ENCODE data around the gene HSDL2.
"Not testable (repeated sequence)": the region's sequence is repeated elsewhere in the genome, so short reads cannot be mapped to it uniquely, and the experiment has no call there.

HSDL2 gene

DNA sequence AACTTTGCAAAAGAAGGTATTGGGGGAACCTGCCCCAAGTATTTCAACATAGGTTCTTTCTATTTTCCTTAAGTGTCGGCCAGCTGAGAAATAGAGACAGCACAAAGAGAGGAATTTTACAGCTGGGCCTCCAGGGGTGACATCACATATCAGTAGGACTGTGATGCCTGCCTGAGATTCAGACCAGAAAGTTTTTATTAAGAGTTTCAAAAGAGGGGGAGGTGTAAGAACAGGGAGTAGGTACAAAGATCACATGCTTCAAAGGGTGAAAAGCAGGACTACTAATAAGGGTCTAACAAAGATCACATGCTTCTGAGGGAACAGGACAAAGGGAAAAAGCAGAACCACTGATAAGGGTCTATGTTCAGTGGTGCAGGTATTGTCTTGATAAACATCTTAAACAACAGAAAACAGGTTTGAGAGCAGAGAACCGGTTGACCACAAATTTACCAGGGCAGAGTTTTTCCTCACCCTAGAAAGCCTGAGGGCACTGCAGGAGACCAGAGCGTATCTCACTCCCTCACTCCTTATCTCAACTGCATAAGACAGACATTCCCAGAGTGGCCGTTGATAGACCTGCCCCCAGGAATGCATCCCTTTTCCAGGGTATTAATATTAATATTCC, 12.1 kb downstream of the HSDL2 start:
- in situ Hi-C loops (cut with MboI; ENCODE audit: low sequenced_read_pairs), result not testable (repeated sequence)

DNA sequence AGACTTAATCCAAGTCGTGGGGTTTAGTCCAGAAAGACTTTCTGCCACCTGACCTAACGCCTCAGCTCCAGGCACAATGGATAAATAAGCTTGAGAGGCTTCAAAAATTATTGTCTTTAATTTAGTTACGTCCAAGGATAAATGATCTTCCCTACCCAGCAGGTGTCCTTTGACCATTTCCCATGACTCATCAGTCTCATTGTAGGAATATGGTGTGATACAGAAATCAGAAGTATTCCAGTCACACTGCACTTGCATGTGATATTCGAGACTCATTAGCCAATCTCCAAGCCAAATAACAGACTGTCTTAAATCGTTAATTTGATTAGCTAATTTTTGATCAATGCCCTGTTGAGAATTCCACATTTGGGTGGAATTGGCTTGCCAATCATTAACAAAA, 13.2 kb downstream of the HSDL2 start:
- in situ Hi-C loops (cut with MboI; ENCODE audit: low sequenced_read_pairs), result not testable (repeated sequence)

DNA sequence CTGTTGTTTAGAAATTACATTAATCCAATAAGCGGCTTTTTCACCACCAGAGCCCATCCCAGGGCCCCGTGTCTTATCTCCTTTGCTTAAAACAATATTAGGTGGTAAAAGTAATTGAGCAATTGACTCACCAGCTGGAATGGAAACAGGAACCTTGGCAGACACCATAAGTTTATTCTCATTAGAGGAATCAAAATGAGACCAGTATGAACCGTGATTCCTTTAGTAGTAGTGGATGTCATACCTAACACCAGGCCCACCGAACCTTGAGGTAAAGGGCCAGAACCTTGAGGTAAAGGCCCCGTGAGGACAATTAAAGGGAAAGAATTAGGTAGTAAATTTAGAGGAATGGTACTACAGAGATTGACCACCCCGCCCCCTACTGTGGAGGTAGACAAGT, 16.5 kb downstream of the HSDL2 start:
- in situ Hi-C loops (cut with MboI; ENCODE audit: low sequenced_read_pairs), result no loop called here

DNA sequence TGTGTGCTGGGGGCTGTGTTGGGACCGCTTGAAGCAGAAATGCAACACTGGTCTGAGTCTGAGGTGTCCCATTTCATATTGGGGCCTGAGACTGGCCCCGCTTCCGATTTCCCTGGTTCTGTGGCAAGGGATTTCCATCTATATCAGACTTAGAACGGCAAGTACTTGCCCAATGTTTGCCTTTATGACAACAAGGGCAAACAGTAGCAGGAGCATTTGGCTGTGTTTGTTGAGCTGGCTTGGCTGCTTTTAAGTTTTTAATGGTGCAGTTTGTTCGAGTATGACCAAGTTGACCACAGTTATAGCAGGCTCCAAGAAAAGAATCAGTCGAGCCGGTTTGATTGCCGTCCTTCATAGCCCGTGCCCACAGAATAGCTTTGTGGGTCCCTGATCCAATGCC, 17.0 kb downstream of the HSDL2 start:
- in situ Hi-C loops (cut with MboI; ENCODE audit: low sequenced_read_pairs), result no loop called here

DNA sequence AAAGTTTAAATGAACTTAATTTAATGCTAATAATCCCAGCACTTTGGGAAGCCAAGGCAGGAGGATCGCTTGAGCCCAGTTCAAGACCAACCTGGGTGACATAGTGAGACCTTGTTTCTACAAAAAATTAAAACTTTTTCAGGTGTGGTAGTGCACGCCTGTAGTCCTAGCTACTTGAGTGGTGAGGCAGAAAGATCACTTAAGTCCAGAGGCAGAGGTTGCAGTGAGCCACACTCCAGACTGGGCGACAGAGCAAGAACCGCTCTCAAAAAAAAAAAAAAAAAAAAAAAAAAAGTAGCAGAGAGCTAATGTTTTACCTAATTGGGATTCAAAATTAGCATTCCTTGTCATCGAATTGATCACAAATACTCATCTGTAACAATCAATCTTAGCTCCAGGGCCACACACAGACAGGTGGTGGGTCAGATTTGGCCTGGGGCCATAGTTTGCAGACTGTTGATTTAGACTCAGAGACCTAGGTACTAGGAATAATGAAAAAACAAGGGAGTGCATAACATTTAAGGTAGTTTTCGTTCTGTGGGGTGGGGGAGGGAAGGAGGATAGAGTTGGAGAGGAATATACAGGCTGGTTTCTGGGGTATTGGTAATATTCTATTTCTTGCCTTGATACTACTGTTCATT, 21.4 kb downstream of the HSDL2 start:
- in situ Hi-C loops (cut with MboI; ENCODE audit: low sequenced_read_pairs), result no loop called here

DNA sequence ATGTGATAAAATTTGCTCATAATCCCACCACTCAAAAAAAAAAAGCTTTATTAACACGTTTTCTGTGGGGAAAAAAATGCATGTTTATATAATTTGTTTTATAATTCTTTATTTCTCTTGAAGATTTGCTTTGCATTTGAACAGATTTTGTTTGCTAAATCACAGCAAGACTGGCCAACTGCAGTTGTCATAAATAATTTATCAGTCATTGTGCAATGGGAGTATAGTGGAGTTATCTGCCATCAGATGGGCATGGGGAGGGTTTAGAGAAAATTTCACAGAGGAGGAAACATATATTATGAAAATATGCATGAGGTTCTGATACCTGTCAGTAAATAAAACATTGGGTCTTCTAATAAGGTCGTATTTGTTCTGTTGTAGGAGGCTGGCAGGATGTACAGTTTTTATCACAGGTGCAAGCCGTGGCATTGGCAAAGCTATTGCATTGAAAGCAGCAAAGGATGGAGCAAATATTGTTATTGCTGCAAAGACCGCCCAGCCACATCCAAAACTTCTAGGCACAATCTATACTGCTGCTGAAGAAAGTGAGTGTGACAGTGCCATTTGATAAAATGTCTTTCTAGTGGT, 23.8 kb downstream of the HSDL2 start:
- in situ Hi-C loops (cut with MboI; ENCODE audit: low sequenced_read_pairs), result no loop called here

DNA sequence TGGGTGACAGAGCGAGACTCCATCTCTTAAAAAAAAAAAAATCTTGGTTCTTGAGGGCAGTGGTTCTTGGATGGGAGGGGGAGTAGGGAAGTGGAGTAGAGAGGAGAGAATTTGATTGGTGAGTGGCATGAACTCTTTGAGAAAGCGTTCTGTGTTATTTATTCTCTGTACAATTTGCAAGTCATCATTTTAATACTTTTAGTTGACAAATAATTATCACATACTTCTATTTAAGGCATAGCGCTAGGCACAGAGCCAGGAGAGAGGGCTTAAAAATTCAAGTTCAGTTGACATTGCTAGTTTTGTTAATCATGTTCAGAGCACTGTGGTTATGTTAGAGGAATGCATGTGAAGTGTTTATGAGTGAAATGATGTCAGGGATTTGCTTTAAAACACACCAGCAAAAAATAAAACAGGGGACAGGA, 24.6 kb downstream of the HSDL2 start:
- in situ Hi-C loops (cut with MboI; ENCODE audit: low sequenced_read_pairs), result no loop called here

DNA sequence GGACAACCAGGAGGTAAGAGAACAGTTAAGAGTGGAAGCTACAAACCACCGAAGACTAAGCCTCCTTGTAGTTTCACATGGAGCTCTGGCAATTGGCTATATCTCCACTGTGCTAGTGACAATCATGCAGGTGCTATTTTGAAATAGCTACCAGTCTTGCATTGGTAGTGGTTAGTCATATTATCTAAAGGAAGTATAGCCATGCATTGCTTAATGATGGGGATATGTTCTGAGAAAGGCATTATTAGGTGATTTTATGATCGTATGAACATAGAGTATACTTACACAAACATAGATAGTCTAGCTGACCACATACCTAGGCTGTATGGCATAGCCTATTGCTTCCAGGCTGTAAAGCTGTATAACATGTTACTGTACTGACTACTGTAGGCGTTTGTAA, 28.4 kb downstream of the HSDL2 start:
- in situ Hi-C loops (cut with MboI; ENCODE audit: low sequenced_read_pairs), result no loop called here

DNA sequence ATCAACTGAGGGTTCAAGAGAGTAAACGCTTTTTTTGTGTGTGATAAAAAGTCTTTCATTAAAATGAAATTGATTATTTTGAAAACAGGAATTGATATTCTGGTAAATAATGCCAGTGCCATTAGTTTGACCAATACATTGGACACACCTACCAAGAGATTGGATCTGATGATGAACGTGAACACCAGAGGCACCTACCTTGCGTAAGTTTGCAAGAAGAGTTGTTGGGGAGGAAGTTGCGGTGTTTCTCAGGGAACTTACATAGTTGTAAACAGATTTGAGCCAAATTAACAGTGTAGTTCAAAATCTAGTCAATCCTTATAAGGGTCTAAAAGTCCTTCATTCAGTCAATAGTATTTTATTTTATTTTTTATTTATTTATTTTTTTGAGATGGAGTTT, 28.9 kb downstream of the HSDL2 start:
- in situ Hi-C loops (cut with MboI; ENCODE audit: low sequenced_read_pairs), result no loop called here

DNA sequence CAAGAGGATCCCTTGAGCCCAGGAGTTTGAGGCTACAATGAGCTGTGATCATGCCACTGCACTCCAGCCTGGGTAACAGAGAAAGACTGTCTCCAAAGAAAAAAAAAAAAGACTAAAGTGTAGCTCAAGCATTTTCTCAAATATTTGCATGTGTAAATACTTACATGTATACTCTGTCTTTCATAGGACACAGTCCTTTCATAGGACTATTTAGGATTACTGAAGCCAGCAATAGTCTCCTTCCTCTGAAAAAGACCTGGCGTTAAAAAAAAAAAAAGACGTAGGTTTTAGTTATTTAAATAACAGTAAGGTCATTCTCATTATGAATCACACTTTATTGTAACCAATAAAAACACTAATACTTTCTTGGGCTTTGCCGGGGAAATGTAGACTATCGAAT, 29.9 kb downstream of the HSDL2 start:
- in situ Hi-C loops (cut with MboI; ENCODE audit: low sequenced_read_pairs), result no loop called here

DNA sequence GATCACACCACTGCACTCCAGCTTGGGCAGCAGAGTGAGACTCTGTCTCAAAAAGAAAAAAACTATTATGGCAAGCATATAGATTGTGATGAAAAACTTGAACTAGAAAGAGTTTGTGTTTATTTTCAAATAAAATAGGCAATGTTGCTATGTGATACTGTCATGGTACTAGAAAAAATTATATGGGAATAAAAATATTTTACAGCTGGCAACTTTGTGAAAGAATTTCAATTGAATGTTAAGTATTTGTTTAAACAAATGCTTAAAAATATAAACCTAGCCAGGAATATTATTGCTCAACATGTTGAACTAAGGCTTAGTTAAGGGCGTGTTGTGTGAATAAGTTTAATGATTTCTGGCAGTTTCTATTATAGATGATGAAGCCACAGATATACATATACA, 31.7 kb downstream of the HSDL2 start:
- in situ Hi-C loops (cut with MboI; ENCODE audit: low sequenced_read_pairs), result no loop called here

DNA sequence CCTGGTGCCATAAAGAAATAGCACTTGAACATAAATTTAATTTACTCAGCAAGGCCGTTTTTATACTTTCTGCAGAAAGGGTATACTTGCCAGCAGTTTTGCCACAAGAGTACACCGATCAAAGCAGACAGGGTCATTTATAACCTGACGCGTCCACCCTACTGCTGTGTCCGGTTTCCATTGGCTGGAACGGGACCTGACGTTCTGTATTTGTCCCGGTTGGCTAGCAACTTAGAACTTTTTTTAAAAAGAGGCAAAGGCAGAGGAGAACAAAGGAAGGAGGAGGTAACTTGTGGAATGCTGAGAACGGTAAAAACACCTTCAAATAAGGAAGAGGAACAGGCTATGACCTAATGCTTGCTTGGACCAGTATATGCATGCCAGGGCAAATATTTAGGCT, 33.8 kb downstream of the HSDL2 start:
- in situ Hi-C loops (cut with MboI; ENCODE audit: low sequenced_read_pairs), result not testable (repeated sequence)

DNA sequence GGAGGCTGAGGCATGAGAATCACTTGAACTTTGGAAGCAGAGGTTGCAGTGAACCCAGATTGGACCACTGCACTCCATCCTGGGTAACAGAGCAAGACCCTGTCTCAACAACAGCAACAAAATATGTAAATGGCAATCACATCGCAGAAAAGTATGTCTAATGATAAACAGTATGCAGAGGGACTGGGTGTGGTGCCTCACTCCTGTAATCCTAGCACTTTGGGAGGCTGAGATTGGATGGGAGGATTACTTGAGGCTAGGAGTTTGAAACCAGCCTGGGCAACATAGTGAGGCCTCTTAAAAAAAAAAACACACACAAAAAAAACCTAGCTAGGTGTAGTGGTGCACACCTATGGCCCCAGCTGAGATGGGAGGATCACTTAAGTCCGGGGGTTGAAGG, 40.3 kb downstream of the HSDL2 start:
- in situ Hi-C loops (cut with MboI; ENCODE audit: low sequenced_read_pairs), result no loop called here

DNA sequence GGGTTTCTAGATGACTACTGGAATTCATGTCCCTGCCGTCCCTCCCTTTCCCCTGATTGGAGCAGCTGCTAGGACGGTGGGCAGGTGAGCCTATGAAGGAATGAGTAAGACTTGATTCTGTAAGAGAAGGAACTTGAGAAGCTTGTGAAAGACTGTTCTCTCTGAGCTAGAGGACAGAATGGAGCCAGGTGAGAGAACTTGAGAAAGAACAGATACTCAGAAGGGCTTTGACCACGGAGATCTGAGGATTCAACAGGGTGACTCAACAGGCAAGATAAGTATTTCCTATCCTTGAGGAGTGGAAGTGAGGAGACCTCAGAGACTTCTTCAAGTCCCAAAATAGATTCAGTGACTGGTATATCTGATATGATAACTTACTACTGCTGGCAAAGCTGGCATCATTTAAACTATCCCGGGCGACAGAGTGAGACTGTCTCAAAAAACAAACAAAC, 41.9 kb downstream of the HSDL2 start:
- in situ Hi-C loops (cut with MboI; ENCODE audit: low sequenced_read_pairs), result no loop called here

DNA sequence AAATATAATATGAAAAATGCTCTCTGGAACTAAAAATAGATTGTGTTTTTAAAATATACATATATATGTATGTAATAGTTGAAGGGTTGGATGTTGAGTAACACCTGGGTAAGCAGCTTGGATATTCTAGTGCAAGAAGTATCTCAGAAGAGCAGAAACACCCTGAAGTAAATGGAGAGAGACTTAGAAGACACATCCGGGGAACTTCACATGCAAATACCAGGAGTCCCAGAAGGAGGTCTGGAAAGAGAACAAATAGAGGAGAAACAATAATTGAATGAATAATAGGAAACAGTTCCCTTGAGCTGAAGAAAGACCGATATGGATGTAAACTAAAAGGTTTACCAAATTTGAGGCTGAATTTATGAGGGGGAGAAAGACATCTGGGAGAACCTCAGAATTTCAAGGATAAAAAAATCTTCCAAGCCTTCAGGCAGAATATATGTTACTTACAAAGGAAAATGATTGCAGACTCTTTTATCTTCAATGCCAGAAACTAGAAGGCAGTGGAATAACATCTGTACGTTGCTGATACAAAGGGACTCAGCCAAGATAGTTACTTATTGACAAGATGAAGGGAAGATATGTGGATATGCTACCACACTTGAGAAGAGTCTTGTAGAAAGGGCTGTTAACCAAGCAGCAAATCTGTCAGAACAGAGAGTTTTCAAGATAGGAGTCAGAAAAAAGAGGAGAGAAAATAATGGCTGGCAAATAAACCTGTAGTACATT, 42.7 kb downstream of the HSDL2 start:
- in situ Hi-C loops (cut with MboI; ENCODE audit: low sequenced_read_pairs), result no loop called here

DNA sequence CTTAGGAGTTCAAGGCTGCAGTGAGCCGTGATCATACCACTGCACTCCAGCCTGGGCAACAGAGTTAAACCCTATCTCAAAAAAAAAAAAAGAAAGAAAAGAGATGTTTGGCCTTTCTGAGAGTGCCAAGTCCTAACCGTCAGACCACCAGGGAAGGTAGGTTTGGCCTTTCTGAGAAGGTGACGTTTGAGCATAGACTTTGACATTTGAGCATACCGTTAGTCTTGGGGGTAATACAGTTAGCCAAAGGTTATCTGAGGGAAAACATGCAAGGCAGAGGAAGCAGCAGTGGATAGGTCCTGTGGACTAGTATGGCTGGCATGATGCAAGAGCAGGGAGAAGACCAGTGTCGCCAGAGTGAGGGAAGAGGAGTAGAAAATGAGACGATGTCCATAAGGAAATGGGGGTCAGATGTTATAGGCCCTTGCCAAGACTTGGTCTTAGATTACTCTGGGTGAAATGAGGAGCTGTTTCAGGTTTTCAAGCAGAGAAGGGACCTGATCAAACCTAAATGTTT, 50.2 kb downstream of the HSDL2 start:
- in situ Hi-C loops (cut with MboI; ENCODE audit: low sequenced_read_pairs), result no loop called here

DNA sequence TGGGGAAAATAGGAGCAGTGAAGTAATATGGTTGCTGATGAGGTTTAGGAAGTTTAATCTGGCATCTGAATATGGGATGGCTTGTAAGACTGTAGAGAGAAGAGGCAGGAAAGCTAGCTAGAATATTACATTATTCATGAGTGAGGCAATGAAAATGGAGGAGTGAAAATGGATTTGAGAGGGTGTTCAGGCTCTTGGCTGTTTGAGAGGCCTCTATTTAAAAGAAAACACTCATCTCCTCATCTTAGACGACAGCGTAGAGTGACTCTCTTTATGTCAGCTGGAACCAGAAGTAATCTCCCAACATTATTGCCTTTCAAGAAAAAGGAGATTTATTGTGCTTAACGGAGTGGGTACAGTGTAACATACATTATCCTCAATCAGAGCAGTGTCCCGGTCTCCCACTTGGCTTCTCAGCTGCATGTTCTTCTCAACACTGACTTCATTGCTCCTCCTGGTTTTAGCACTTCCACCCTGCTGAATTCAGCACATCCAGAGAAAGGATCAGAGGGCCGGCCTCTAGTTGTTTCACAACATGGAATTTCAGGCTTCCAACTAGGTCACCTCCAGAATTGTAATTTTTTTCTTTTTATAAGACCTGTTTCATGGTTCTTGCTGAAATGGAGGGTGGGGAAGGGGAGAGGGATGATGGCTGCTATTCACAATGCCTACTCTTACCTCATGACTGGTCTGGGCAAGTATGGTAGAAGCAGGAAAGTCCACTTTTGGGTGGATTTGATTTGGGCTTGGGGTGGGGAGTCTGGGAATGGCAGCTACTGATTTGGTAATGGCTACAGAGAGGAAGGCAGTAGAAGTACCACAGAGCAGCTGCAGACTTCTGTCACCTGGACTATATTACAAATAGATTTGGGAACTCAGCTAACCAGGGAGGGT, 53.8 kb downstream of the HSDL2 start:
- in situ Hi-C loops (cut with MboI; ENCODE audit: low sequenced_read_pairs), result no loop called here

DNA sequence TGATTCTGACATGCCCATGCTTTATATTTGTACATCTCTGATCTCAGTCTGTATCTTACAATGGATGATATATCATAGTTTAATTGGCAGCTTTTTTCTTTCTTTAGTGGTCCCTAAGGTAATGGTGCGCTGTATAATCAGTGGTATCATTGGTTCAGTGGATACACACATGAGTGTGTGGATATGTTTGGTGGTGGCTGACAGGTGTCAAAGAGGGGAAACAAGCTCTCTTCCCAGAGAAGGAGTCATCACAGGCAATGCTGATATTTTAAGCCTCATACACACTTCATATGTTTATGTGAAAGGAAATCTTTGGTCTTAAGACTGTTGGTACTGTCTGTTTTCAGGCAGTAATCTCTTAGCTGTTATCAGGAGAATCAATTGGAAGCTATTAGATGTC, 54.6 kb downstream of the HSDL2 start:
- in situ Hi-C loops (cut with MboI; ENCODE audit: low sequenced_read_pairs), result no loop called here

DNA sequence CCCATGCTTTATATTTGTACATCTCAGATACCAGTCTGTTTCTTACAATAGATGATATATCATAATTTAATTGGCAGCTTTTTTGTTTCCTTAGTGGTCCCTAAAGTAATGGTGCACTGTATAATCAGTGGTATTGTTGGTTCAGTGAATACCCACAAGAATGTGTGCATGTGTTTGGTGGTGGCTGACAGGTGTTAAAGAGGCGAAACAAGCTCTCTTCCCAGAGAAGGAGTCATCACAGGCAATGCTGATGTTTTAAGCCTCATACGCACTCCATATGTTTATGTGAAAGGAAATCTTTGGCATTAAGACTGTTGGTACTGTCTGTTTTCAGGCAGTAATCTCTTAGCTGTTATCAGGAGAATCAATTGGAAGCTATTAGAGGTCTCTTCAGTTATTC, 57.5 kb downstream of the HSDL2 start:
- in situ Hi-C loops (cut with MboI; ENCODE audit: low sequenced_read_pairs), result no loop called here

DNA sequence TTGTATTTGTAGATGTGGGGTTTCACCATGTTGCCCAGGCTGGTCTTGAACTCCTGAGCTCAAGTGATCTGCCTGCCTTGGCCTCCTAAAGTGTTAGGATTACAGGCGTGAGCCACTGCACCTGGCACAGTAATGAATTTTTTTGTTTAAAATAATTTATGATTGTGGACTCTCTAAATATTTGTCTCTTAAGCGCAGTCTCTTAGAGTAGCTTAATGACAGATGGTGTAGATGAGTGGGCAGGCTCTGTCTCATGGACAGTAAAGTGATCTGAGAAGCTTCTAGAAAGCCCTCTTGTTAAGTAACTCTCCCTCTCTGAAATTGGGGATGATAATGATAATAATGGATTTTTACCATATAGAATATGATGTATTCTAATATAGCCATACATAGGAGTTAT, 59.3 kb downstream of the HSDL2 start:
- in situ Hi-C loops (cut with MboI; ENCODE audit: low sequenced_read_pairs), result no loop called here

DNA sequence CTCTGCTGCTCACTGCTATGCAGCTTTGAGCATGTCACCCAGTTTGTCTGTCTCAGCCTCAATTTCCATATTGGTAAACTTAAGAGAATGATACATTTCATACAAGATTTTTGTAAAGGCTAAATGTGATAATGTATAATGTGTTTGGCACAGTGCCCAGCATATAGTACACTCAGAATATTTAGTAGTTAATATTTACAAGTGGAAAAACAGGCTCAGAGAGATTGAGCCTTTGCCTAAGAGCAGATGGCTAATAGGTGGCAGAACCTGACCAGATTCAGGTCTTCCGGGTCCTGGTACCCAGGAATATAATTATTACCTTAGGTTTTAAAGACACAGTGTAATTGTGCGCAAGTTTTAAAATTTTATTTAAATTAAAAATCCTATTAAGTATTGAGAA, 59.9 kb downstream of the HSDL2 start:
- in situ Hi-C loops (cut with MboI; ENCODE audit: low sequenced_read_pairs), result no loop called here

Data from HL-60/S4 treated with retinoic acid at 250 ng/mL for 4 days and 3 days (cell line).